NCI-H82 treated with DMSO at 0.1 percent for 48 hours (cell line): ENCODE data around the gene MCC.

Source experiments
- DNase-seq: peaks from one replicate; lab custom pipeline; 2025; ENCODE audit not compliant: unreplicated experiment; lab: John Stamatoyannopoulos, UW

The MCC gene

DNA sequence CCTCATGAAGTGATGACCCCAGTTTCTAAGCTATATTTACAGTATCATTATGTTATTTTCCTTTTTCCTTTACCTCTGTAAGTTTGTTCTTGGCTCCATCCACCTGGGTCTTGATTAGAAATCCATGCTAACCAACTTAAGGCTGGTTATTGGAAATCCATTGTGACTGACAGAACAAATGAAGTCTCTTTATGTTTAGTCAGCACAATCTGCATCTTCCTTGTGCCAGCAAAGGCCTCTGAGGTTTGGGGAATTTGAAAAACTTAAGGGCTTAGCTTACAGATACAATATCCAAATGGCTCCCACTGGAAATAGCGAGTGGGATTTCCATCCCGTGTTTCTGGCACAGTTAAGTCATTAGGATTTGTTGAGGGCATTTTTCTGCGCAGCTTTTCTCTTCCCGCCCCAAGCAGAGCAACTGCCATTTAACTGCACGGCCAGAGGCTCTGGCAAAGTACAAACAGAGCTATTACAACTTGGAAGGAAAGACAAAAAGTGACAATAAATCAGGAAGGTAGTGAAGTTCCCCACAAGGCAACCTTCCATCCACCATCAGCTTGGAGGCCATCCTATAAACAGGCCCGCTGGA, 447.5 kb downstream of the MCC start:
- no peak for DNase-seq

DNA sequence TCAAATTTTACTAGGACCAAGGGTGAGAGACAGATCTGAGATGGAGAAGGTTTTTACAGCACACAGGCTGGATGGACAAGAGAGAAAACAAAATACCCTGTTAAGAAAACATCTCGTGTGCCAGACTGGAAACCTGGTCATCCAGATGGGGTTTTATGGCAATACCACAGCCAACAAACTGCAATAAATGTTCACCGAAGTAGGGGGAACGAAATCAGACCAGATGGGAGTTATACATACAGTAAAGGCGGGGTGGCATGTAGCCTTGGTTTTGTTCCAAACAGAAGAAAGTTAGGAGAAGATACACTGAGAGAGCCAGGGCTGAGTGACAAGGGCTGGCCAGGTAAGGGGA, 448.3 kb downstream of the MCC start:
- DNase-seq: no peak

DNA sequence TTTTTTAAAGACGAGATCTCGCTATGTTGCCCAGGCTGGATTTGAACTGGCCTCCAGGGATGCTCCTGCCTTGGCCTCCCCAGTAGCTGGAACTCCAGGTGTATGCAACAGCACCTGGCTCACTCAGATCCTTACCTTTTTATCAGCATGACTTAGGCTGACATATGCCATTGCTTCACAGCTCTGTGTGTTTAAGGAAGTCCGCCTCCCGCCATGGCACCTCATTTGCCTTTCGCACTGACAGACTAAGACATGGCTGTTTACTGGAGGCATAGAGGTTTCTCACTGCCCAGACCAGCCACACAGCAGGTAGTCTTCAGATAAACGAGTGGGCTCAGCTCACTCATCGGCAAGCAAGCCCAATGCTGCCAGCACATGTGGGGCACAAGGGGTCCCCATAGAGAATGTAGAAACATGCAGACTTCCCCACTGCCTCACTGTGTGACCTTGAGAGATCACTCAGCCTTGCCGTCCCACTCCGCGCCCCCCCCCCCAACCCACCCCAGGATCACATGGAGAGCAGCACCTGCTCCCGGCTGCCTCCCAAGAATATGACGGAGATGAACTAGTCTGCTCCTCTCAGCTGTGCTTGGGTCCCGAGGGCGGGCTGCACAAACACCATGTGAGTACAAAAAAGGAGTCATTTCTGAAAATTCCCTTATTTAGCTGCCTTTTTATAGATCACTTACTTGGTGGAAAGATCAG, 448.9 kb downstream of the MCC start:
- DNase-seq: no peak

- DNase-seq: no peak
Observed at GRCh38 chr5:113038714-113039113, 449.5 kb downstream of the MCC start.

DNA sequence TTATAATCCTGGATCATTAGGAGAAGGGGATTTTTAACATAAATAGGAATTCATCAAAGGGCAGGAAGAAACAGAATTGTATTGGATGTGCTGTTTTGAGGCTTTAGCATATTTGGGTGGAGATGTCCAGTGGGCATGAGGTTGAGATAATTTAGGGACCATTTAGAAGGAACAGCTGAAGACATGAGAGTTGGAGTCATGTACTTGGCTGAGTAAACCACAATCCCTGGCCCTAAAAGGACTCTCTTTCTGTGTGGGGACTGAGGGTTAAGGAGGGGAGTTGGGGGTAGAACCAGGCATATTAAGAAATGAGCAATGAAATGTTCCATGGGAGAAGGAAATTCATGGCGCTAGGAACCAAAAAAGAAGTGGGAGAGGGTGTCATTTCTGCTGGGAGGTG, 450.1 kb downstream of the MCC start:
- no peak for DNase-seq

DNA sequence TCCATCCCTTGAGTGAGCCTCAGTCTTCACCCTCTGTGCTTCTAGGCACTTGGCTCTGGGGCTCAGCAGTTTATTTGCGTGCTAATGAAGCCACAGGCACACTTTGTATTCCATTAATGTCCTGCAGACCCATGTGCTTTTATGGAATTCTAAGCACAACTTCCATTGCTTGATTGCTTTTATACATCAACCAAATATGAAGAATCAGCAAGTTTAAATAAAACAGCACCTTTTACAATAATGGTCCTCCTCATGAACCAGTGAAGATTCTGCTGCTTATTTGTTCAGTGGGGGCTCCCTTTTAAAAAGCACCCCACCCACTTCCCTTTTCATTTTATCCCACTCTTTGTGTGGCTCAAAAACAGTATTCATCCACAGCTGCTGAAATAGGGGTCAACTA, 451.4 kb downstream of the MCC start:
- DNase-seq: no peak

DNA sequence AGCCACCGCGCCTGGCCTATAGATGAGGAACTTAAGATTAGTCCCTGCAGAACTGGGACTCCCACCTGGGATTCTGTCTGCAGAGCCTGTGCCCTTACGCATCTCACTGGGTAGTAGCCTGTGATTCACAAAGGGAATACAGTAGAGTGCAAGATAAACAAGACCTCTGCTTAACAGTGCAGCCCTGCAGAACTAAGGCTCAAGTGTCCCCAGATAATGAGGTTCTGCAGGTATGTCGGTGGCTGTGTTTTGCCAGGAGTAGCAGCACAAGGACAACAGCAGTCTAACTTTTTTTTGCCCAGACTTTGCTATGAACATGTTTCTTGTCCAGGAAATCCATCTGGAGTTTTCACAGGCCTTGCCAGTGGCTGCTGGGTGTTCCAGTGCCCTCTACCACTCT, 451.9 kb downstream of the MCC start:
- DNase-seq: no peak

DNA sequence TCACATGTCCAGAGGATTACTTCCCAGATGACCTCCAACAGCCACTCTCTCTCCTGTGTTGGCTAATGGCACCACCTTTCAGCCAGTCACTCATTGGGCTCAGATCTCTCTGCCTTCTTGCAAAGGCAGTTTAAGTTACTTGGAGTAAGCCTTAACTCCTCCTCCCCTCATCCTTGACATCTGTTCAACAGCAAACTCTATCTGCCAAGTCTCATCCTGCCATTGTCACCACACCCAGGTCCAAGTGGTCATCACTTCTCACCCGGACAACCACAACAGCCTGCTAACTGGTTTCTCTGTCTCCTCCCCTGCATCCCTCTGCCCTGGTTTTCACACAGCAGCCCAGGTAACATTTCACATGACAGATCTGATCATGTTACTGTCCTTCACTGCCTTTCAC, 453.2 kb downstream of the MCC start:
- no peak for DNase-seq

DNA sequence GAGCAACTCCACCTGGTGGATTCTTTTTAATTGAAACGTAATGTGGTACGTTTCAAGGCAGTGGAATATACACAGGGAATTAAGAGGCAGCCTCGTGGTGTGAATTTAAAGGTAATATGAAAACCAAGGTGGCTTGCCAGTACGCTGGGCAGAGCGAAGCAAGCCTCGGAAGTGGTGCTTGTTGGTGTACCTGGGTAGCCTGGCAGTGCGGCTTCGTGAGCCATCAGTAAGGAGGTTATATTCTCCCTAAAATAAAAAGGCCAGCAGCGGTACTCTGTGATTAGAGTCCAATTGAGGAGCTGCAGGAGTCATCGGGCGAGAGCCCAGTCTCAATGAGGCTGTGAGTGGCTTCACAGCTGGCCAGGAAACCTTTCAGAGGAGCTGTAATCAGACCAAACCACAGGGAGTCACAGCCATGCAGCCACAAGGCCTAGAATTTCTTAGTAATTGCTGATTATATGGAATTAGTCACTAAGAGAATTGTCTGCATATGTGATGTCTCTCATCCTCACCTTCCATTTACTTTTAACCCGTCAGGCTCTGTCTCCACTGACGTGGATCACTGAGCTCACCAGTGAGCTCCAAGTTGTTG, 454.0 kb downstream of the MCC start:
- DNase-seq: no peak

DNA sequence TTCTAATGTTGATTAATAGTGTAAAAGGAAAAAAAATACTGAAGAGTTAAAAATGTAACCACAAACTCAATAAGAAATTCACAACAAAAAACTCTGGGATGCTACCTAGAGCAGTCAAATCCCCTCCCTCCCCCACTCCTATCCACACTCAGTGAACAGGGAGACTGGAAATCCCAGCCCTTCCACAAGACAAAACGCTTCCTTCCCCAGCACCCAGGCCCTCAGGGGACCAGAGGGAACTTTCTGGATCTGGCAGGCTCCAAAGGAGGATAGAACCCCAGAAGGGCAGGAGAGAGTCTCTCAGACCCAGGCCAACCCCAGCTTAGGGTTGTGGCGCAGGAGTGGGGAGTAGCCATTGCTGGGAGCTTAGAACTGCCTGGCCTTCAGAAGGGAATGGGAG, 456.7 kb downstream of the MCC start:
- DNase-seq: no peak

DNA sequence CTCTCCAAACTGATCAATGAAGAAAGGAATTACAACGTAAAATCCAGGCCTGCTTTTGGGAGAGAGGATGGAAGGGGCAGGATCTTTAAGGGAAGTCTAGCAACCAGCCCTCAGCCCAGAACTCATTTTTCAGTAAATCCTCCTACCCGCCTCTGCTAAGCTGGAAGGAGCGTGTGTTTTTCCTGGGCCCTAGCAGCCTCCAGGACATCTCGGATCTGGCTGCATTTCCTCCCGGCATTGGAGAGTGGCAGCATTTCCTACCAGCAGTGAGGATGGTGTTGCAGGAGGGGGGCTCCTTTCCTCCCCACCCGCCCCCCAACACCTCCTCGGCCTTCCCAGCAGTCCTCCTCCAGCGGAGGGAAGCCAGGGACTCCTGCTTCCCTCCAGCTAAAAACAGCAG, 457.1 kb downstream of the MCC start:
- no peak for DNase-seq

GRCh38 chr5:113029614-113030013, 458.6 kb downstream of the MCC start:
- DNase-seq: no peak

GRCh38 chr5:113027431-113027830, 460.8 kb downstream of the MCC start:
- DNase-seq: no peak

DNA sequence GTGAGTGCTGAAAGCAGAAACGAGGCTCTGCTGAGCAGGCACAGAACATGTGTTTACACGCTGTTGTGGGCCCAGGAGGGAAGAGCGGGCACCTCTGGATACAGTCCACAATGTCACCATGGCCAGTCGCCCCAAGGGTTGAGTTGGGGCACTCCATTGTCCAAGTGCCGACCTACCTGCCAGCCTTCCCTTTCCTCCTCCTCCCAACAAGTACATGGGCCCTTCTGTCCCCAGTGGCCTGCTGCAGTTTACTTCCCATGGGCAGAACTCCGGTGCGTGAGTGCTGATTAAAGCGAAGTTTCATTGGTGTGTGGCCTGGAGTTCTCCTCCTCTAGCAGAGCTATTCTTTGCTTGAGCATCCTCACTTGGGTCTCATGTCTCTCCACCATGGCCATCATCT, 461.2 kb downstream of the MCC start:
- DNase-seq: no peak

GRCh38 chr5:113026211-113026610, 462.0 kb downstream of the MCC start:
- DNase-seq: no peak

- DNase-seq: no peak
Observed at GRCh38 chr5:113025596-113025995, 462.7 kb downstream of the MCC start.

DNA sequence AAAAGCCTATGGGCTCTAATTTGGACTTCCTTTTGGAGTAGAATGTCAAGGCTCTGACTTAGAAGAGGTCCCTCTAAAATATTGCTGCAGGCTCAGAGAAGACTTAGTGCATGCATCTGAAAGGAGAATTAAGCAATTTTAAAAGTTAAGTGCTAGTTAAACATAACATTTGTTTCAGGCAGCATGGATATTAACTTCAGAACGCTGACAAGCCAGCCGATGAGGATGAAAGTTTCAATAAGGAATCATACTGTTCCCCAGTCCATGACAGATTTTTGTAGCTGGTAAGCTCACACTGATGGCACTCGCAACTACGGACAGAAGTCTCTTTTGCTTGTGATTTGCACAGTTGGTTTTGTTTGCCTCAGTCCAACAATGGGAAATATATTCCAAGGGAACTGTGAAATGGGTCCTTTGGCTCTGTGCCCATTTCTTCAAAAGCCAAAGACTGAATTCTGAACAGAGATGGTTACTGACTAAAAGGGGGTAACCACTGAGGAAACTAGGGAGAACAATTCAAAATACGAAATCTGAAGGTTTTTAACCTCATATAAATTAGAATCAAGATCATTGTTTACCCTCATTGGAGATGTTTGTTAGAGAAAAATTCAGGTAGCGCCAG, 464.1 kb downstream of the MCC start:
- no peak for DNase-seq

DNA sequence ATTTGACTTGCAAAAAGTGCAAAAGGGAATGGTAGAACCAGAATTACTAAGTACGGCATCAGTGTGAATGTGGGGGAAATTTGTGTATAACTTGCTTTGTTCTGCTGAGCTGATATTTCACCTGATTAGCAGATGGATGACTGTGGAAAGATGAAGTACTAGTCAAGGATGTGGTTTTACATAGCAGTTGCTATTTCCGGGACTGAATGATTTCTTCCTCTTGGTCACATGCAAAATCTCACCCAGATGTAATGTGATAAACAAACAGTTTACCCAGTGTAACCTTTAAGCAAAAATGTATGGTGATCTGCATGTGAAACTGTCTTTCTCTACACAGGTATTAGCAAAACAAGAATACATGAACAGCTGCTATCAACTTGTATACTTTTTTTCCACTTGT, 465.6 kb downstream of the MCC start:
- no peak for DNase-seq

GRCh38 chr5:113020461-113021273, 467.6 kb downstream of the MCC start:
- no peak for DNase-seq

GRCh38 chr5:113017881-113018635, 470.2 kb downstream of the MCC start:
- DNase-seq: no peak

GRCh38 chr5:113005454-113005853, 482.8 kb downstream of the MCC start:
- DNase-seq: no peak
